HG03066 (cell line): Measurements from ENCODE around the gene PRAC1.

Experiments
- ATAC-seq: cut with Tn5 transposase; IDR thresholded peaks from one replicate; pipeline ENCODE4 v1.9.1; 2021; ENCODE audit warnings: low read depth; ENCODE audit not compliant: unreplicated experiment

The PRAC1 gene

GRCh38 chr17:48722201-48722907 lies at the start of gene PRAC1:
TSS of gene PRAC1 (minus strand) at chr17:48722518. CDS start at chr17:48722392, 126 bp downstream.
- no peak for ATAC-seq

GRCh38 chr17:48770954-48771353 lies 48.6 kb upstream of the PRAC1 start:
- no peak for ATAC-seq

GRCh38 chr17:48769009-48769675 lies 46.8 kb upstream of the PRAC1 start:
- no peak for ATAC-seq

- no peak for ATAC-seq
These were observed 45.0 kb upstream of the PRAC1 start for GRCh38 chr17:48767263-48767774.

GRCh38 chr17:48761114-48761513 lies 38.8 kb upstream of the PRAC1 start:
- ATAC-seq: no peak

GRCh38 chr17:48760411-48760810 lies 38.1 kb upstream of the PRAC1 start:
- ATAC-seq: no peak

- no peak for ATAC-seq
These were observed 37.0 kb upstream of the PRAC1 start for GRCh38 chr17:48759288-48759687.

- no peak for ATAC-seq
These were observed 35.2 kb upstream of the PRAC1 start for GRCh38 chr17:48757524-48757961.

- no peak for ATAC-seq
These were observed 34.5 kb upstream of the PRAC1 start for GRCh38 chr17:48756830-48757251.

GRCh38 chr17:48755356-48755755 lies 33.0 kb upstream of the PRAC1 start:
- ATAC-seq: no peak

- no peak for ATAC-seq
These were observed 32.4 kb upstream of the PRAC1 start for GRCh38 chr17:48754500-48755261.

- ATAC-seq: no peak
These were observed 31.6 kb upstream of the PRAC1 start for GRCh38 chr17:48753794-48754499.

- ATAC-seq: no peak
These were observed 30.3 kb upstream of the PRAC1 start for GRCh38 chr17:48752399-48753288.

- ATAC-seq: no peak
These were observed 29.5 kb upstream of the PRAC1 start for GRCh38 chr17:48751733-48752398.

- ATAC-seq: no peak
These were observed 28.9 kb upstream of the PRAC1 start for GRCh38 chr17:48751172-48751571.

GRCh38 chr17:48749621-48750553 lies 27.6 kb upstream of the PRAC1 start:
- no peak for ATAC-seq

- ATAC-seq: no peak
These were observed 26.6 kb upstream of the PRAC1 start for GRCh38 chr17:48748718-48749566.
